NCI-H1092 treated with DMSO at 0.1 percent for 48 hours (cell line): ENCODE results near the gene BPIFB2.

Experiments
- DNase-seq: peaks from one replicate; lab custom pipeline; 2025; lab: John Stamatoyannopoulos, UW

BPIFB2 gene

DNA sequence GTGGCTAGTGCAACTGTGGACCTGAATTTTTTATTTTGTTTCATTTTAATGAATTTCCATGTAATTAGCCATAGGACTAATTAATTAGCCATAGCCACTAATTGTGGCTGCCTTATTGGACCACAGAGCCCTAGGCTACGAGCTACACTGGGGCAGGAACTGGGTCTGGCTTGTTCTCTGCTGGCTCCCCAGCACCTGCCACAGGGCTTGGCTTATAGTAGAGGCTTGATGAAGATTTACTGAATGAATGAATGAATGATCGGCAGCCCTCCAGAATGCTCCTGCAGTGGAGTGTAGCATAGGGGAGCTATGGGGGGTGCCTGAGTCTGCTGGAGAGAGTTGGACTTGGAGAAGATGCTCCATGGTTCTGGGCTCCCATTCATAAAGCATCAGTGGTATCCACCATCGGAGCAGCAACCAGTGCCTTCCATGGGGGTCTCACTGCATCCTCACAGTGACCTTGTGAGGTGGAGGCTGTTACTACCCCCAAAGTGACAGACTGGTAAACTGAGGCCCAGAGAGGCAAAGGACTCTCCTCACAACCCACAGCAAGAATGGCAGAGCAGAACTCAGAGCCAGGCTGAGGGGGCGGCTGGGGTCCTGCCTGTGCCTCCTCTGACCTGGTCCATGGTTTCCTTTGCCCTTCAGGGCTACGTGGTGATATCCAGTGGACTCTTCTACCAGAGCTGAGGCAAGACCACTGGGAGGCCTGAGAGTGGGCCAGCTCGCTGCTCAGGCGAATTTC is 15.4 kb downstream of the BPIFB2 start:
- DNase-seq, result no peak

DNA sequence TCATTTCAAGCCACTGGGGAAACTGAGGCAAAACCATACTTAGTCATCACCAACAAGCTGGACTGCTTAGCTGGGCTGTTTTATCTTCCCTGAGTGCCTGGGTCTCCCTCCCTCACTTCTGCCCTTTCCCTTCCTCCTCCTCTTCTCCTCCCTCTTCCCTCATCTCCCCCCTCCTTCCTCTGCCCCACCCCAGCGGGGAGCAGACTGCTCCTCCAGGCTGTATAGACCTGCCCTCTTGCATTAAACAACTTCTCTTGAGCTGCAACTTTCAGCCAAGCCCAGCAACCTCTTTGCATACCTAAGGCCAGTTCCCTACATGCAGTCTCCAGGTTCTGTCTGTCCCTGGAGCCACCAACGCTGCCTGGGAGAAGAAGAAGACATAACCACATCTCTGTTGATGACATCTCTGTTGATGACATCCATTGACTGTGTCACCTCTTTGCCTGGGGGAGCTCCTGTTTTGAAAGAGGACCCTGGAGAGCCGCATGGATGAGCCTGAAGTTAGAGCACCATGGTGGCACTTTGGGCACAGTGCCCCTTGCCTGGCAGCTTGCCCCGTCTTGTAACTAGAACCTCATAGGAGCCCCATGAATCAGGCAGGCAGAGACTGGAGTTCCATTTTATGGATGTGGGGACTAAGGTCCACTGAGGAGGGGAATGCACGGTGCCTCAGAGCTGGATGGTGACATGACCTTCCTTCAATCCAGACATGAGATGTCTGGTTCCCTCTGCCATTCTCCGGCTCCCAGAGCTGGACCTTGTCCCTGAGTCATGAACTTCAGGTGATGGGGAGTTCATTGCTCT is 16.1 kb downstream of the BPIFB2 start:
- DNase-seq, result no peak

DNA sequence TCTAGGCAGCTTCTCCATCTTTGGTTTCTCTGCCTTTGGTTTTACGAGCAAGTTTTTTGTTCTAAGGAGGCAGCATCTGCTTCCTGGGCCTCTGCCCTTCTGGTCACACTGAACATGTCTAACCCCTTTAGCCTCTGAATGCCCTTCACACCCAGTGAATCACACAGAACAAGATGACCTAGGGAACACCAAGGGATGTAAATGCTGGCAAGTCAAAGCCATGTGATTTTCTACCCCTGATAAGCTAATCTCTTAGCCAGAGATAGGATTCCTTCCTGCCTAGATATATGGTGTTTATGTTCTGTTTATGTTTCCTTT is 16.7 kb downstream of the BPIFB2 start:
- DNase-seq, result no peak

DNA sequence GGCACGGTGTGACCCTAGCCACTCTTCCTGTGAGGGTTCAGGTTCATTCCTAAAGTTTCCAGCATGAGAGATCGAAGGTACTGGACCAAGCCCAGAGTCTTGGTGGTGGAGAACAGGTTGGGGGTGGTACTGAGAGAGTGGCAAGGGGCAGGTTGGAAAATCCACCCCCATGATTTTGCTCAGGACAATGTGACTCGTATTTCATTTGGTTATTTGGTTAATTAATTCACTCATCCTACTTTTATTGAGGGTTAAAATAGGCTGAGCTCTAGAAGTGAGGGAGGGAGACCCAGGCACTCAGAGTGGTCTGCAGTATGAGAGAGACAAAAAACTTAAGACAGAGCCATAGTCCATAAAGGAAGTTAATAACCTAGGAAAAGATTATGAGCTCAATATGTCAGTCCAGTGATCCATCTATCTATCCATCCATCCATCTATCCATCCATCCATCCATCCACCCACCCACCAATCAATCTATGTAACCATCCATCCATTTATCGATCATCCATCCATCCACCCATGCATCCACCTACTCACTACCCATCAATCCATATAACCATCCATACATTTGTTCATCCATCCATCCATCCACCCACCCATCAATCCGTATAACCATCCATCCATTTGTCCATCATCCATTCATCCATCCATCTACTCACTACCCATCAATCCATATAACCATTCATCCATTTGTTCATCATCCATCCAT is 17.3 kb downstream of the BPIFB2 start:
- DNase-seq, result no peak

DNA sequence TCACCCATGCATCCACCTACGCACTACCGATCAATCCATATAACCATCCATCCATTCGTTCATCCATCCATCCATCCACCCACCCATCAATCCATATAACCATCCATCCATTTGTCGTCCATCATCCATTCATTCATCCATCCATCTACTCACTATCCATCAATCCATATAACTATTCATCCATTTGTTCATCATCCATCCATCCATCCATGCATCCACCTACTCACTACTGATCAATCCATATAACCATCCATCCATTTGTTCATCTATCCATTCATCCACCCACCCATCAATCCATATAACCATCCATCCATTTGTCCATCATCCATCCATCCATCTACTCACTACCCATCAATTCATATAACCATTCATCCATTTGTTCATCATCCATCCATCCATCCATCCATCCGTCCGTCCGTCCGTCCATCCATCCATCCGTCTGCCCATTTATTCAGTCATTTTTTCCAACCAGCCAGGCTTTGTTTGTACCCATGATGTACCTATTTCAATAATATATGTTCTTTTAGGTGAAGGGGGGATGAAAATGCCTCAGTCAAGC is 17.9 kb downstream of the BPIFB2 start:
- no peak for DNase-seq

DNA sequence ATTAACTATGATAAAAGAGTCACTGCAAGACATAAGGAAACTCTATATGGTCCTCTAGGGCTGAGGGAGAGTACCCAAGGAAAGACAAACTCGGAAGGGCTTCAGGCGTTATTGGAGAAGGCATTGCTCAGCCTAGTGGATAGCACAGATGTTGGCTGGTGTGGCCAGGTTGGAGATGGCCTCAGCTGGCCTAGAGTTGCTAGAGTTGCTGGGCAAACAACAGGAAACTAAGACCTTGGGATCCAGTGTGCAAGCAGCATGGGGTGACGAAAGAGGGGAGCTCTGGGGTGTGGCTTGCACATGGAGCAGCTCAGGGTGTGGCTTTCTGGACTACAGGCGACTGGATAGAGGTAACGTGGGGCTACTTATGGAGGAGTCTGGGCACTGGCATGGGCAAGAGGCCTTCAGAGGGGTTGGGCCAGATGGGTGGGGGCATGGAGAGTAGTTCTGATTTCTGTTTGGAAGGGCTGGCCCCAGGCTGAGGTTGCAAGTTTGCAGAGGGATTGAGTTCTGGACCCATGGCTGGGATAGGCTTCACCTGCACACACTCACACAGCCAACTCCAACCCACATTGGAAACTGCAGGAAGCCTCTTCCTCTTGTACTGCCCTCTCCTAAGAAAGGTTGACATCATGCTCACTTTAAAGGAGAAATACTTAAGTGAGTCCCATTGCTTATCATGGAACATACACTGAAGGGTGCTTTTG is 18.7 kb downstream of the BPIFB2 start:
- DNase-seq, result no peak

DNA sequence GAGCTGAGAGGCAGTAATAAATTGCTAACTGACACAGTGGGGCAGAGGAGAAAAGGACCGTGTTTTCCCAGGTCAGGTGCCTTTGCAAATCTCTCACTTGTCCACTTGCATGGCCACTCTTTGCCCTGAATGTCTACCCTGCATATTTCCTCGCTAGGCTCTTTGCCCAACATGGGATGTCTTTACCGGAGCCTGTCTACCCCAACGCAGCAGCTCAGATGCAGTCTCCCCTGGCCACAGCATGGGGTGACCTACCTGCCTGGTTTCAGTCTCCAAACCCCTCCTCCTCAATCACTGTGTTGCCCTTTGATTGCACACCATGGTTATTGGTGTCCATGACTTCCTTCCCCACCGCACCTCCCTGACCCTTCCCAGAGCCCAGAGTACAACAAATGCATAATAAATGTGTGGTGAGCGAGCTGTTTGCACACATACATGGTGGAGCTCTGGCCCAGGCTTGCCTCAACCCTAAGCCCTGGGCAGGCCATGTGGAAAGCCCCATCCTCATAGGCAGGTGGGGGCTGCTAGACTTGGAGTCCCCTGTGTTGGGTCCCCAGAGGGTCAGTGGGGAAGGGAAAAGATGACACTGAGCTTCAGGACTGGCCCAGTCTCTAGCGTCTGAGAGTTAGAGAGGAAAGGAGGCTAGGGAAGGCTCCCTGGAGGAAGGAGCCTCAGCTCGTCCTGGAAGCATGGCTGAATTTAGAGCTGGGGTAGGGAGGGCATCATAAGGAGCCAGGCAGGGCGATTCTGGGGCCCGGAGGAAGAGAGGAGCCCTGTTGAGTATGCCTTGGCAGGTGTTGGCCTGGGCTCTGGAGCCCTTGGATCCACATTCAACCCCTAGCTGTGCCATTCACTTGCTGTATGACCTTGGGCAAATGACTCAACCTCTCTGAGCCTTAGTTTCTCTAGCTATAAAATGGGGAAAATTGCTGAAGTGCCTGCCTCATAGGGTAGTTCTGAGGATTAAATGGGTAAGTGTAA is 19.6 kb downstream of the BPIFB2 start:
- DNase-seq, result no peak

DNA sequence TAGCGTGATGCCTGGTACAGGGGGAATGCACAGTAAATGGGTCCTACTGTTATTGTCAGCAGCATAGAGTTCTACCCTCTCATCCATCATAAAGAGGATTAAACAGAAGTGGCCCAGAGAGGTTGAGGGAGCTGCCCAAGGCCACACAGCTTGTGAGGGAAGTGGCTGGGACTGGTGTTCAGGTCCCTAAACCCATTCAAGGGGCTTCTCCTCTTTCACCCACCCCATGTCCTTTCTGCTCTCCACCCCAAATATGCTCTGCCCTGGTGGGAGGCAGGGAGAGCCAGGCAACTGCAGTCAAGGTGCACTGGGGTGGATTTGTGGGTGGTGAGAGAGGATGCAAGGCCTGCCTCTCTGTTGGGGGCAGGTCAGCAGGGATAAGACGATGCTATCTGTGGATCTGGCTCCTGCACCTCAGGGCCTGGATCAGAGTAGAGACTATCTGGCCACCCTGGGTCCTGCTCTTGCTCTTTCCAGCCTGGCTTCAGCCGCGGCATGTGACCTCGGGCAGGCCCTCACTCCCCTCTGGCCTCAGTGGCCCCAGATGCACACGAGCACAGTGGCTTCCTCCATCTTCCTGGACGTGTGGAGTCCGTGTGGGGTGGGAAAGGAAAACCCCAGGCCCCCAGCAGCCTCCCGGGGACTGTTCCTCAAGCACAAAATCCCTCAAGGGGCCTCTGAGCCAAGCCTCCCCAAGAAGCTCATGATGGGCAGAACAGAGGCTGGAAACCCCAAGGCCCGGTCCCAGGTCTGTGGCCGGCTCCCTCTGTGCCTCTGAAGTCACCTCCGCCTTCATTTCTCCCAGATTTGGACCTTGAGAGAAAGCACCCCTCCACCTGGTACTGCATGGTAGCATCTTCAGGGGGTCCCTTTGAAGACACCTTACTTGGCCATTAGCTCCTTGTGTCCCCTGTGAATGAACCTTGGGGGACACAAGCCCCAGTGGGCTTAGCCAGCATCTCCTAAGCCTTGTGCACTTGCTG is 20.6 kb downstream of the BPIFB2 start:
- no peak for DNase-seq

DNA sequence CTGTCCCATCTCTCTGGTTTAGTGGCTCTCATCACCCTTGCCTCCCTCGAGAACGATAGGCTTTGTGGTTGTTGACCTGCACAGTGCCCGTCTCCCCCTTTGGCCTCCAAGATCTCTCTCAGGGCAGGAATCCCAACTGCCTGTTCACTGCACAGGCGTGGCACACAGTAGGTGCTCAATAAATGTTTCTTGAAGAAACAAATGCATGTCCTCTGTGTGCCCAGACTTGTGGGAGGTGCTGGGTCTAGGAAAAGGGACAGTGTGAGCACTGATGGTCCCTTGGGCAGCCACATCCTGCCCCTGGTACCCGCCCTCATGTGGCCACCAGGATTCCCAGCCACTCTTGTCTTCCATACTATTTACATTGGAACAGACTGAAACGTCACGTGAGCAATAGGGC is 21.4 kb downstream of the BPIFB2 start:
- DNase-seq, result no peak

DNA sequence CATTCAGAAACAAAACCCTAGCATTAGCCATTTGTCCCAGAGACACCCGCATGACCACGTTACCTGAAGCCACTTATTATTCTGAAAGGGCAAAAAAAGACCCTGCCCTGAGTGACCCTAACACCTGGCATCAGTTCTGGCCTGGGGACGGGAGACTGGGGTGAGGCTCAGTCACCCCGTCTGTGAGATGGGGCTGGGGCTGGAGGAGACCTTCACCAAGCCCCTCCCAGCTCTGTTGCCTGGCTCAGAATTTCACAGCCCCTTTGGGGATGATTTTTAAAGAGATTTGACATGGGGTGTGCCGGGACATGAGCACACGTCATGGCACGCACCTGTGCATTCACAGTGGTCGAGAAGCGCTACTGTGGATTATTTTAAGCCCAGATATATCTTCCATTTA is 22.6 kb downstream of the BPIFB2 start:
- DNase-seq, result no peak

DNA sequence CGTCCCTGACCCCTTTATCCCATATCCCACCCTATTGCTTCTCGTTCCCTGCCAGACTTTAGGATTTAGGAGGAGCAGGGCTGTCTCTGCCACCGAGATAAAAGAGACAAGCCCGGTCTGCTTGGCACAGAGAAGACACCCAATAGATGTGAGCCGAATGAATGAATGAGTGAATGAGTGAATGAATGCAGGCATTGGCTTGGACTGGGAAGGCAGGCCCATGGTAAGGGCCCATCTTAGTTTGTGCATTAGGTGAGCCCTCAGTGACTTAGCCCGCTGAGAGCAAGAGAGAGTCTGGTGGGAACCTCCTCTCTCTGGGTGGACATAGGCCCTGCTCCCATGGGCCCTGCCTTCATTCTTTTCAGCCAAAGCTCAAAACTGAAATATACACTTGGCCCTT is 23.1 kb downstream of the BPIFB2 start:
- DNase-seq, result no peak

DNA sequence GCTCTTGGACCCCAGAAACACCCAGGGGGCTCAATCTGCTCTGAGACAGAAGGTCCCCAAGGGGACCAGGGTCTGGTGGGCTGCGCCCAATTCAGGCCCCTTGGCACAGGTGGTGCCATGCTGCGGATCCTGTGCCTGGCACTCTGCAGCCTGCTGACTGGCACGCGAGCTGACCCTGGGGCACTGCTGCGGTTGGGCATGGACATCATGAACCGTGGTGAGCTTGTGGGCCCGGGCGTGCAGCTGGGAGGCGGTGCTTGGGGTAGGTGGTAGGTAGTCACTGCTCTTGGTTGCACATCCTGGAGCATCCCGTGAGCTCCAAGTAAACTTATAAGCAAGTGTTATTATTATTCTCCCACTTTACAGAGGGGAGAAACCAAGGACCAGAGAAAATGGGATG is 24.0 kb downstream of the BPIFB2 start, which contains the start of gene BPIFB6:
Gene BPIFB6 (plus strand): TSS at position 118 of the 400 bp plus-strand sequence. CDS start 0 bp downstream, at position 118.
- DNase-seq, result no peak

DNA sequence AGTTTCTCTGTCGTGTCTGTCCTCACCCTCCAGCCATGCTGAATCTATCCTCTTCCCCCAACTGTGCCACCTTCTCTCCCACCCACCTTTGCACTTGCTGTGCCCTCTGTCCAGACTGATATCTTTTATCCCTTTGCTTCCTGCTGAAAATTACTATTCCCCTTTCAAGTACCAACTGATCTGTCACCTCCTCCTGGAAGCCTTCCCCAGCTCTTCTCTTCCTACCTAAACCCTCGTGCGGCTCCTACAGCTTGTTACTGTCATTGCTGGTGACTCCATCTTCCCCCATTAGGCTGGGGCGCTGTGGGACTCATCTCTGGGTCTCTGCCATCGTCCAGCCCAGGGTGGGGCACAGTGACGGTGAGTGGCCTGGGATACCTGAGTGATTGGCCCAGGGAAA is 25.1 kb downstream of the BPIFB2 start:
- no peak for DNase-seq

DNA sequence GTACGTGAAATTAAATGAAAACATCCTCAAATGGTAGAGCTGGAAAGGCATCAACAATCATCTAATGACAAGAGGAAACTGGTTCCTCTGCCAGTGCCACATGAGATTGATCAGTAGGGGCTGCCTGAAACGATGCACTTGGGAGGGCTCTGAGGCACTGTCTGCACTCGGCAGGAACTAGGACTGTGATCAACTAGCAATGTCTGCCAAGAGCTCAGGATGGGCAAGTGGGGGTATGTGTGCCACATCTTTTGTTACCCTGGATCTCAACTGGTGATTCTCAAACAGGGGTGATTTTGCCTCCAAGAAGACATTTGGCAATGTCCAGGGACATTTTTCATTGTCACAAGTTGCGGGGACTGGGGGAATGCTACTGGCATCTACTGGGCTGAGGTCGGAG is 25.9 kb downstream of the BPIFB2 start:
- no peak for DNase-seq

DNA sequence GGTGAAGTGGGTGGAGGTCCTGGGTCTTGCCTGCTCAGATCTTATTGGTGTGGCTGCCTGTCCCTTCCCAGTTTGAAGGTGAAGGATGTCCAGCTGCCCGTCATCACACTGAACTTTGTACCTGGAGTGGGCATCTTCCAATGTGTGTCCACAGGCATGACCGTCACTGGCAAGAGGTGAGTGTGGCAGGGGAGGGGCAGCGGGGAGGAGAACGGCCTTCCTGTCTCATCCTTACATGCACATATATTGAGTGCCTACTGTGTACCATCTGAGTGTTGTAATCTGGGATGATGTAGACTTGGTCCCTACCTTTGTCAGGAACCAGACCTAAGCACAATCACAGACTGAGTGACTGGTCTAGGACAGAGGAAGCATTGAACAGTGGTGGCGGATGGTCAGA is 26.6 kb downstream of the BPIFB2 start:
- DNase-seq, result no peak

DNA sequence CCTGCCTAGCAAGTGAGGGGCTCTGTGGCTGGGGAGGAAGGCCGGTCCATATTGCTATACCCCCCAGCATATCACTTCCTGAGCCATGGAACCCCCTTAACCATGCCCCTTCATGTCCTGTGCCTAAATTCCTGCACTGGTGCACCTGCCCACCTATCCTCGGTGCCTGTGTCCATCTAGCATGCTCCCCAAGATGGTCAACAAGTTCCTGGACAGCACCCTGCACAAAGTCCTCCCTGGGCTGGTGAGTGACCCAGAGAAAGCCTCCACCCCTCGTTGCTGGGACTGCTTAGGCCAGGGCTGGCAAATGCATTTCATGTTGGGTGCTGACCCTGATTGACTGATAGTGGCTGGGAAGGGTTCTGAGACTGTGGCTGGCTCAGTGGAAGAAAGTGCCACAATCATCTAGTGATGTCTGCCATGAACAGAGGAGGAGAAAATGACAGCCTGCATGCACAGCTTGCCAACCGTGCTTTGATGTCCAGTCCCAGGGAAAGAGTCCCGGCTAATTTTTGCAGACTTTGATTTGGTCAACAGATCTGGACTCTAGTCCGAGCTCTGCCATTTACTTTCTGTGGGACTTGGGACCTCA is 27.5 kb downstream of the BPIFB2 start:
- DNase-seq, result no peak

DNA sequence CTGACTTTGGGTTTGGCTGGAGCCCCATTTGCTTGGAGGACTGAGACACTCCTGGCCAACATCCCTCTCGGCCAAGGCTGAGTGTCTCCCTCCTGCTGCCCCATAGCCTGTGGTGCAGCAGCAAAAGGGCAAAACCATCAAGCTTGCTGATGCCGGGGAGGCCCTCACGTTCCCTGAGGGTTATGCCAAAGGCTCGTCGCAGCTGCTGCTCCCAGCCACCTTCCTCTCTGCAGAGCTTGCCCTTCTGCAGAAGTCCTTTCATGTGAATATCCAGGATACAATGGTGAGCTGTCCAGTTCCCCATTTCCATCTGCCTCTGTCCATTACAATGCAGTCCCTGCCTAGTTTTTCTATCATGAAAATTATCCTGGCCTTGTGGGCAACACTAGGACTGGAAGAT is 30.0 kb downstream of the BPIFB2 start:
- no peak for DNase-seq

DNA sequence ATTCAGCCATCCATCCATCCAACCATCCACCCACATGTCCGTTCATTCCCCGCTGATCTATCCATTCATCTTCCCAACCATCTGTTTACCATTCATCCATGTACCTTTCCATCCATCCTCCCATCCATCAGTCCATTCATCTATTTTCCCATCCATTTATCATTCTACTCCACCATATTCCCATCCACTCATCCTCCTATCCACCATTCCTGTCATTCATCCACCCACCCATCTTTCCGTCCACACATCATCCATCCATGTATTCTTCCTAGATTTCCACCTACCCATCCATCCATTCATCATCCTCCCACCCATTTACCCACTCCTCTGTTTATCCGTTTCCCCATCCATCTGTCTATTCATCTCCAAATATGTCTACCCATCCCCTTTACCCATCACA is 30.7 kb downstream of the BPIFB2 start:
- DNase-seq, result no peak

DNA sequence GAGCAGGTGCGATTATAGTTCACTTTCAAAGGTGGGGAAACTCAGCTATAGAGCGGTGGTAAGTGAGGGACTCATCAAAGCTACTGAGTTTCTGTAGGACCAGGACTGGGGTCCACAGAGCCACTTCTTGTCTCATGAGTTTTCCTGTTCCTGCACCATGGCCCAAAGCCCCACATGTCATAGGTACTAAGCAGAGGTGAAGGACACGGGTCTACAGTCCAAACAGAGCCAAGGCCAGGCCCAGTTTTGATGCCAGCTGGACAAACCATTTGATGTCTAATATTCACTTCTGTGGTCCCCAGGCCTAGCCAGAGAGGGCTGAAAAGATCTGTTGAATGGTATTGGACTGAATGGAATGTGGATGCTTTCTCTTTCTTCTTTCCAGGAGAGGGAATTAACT is 34.9 kb downstream of the BPIFB2 start:
- no peak for DNase-seq
